ENCODE results near the gene SEMA3D.

Gene SEMA3D

DNA sequence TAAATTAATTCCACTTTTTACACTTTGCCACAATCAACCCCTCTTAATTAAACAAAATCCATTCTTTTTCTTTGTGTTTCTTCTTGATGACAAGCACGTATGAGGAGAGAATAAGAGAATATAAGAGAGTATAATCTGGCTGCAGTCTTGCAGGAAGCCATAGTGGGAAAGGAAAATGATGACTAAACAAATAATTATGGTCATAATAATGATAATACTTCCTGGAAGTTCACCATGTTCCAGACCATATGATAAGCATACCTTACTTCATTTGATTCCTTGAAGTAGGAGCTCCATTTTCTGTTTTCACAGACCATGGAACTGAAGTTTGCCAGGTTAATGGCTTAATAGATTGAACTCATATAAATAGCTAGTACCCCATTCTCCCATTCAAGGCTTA, 237.8 kb downstream of the SEMA3D start:
- no peaks in the 10 kb centered on the region for H3K36me3 Mint-ChIP-seq (ENCODE audit: low read depth)
- no peaks in the 10 kb centered on the region for H3K27me3 Mint-ChIP-seq (ENCODE audit: low read depth)

DNA sequence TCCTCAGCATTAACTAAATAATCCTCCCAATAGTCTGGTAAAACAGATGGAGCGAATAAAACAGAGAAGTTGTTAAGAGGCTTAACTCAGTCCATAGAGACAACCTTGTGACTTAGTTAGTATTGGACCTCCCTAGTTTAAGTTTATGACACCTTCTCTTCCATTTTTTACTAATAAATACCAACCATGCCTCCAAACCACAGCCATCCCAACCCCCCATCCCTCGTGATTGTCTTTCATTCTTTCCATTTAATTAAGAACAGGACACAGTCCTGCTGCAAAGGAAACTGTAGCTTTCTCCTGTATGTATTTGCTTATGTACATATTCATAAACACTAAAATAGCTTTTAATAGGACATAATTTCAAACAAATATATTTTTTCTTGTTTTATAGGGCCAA, 238.2 kb downstream of the SEMA3D start:
- TF ChIP-seq, protein P1, sequence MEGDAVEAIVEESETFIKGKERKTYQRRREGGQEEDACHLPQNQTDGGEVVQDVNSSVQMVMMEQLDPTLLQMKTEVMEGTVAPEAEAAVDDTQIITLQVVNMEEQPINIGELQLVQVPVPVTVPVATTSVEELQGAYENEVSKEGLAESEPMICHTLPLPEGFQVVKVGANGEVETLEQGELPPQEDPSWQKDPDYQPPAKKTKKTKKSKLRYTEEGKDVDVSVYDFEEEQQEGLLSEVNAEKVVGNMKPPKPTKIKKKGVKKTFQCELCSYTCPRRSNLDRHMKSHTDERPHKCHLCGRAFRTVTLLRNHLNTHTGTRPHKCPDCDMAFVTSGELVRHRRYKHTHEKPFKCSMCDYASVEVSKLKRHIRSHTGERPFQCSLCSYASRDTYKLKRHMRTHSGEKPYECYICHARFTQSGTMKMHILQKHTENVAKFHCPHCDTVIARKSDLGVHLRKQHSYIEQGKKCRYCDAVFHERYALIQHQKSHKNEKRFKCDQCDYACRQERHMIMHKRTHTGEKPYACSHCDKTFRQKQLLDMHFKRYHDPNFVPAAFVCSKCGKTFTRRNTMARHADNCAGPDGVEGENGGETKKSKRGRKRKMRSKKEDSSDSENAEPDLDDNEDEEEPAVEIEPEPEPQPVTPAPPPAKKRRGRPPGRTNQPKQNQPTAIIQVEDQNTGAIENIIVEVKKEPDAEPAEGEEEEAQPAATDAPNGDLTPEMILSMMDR (IDR thresholded peaks at IDR 0.05; ENCODE audit: unreplicated experiment in 3 of 3): no peak
- H3K4me1 Mint-ChIP-seq: peaks cover 10% of the 10 kb centered on the region
- H3K27ac Mint-ChIP-seq: peak overlapping the region in 1 of 3 experiments; percentile 36
- no peaks in the 10 kb centered on the region for H3K36me3 Mint-ChIP-seq (ENCODE audit: low read depth)
- no peaks in the 10 kb centered on the region for H3K27me3 Mint-ChIP-seq (ENCODE audit: low read depth)
- peaks cover 1% of the 10 kb centered on the region for H3K9me3 Mint-ChIP-seq
- H3K4me3 Mint-ChIP-seq: no peak overlapping the region

More for the DNA sequence above, 237.8 kb downstream of the SEMA3D start:
- TF ChIP-seq, protein P1 (IDR thresholded peaks at IDR 0.05; ENCODE audit: unreplicated experiment in 3 of 3): no peak
- Mint-ChIP-seq H3K4me1 (peaks cover 10% of the 10 kb centered on the region), H3K9me3 (peaks cover 5% of the 10 kb centered on the region), H3K27ac (no peak overlapping the region), H3K4me3 (no peak overlapping the region)

DNA sequence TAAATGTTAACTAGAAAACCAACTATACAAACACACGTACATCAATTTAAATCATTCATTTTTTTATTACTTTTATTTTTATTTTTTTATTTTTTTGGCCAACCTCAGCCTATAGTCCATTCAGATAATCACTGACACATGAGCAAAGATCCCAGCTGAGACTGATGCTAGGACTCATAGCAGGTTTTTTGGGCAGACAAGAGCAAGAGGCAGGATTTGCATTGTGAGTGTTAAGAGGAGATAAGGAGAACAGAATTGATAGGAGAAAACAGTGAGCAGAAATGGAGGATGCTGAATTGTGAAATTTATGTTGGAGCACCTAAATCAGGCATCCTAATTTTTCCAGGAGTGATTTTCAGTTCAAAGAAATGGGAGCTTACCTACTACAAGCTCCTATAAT, 240.3 kb downstream of the SEMA3D start:
- H3K27ac Mint-ChIP-seq: no peak overlapping the region
- no peaks in the 10 kb centered on the region for H3K36me3 Mint-ChIP-seq (ENCODE audit: low read depth)
- H3K4me1 Mint-ChIP-seq: peaks cover 4% of the 10 kb centered on the region
- H3K27me3 Mint-ChIP-seq (ENCODE audit: low read depth): no peaks in the 10 kb centered on the region
- no peaks in the 10 kb centered on the region for H3K9me3 Mint-ChIP-seq
- TF ChIP-seq, protein P1 (IDR thresholded peaks at IDR 0.05; ENCODE audit: unreplicated experiment in 3 of 3): no peak
- H3K4me3 Mint-ChIP-seq: no peak overlapping the region

Data from nephron (organoid).